ENCODE results near the gene FMR1.

The FMR1 gene

DNA sequence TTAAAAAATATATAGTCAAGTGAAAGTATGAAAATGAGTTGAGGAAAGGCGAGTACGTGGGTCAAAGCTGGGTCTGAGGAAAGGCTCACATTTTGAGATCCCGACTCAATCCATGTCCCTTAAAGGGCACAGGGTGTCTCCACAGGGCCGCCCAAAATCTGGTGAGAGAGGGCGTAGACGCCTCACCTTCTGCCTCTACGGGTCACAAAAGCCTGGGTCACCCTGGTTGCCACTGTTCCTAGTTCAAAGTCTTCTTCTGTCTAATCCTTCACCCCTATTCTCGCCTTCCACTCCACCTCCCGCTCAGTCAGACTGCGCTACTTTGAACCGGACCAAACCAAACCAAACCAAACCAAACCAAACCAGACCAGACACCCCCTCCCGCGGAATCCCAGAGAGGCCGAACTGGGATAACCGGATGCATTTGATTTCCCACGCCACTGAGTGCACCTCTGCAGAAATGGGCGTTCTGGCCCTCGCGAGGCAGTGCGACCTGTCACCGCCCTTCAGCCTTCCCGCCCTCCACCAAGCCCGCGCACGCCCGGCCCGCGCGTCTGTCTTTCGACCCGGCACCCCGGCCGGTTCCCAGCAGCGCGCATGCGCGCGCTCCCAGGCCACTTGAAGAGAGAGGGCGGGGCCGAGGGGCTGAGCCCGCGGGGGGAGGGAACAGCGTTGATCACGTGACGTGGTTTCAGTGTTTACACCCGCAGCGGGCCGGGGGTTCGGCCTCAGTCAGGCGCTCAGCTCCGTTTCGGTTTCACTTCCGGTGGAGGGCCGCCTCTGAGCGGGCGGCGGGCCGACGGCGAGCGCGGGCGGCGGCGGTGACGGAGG is at the start of gene FMR1:
TSS of gene FMR1 (plus strand) at position 728 of the 831 bp plus-strand sequence. CDS start 261 bp downstream, outside the sequence.
- peak; percentile 93 for DNase-seq

- DNase-seq = no peak
Measured at GRCh38 chrX:147875866-147876596, 35.7 kb upstream of the FMR1 start.

DNA sequence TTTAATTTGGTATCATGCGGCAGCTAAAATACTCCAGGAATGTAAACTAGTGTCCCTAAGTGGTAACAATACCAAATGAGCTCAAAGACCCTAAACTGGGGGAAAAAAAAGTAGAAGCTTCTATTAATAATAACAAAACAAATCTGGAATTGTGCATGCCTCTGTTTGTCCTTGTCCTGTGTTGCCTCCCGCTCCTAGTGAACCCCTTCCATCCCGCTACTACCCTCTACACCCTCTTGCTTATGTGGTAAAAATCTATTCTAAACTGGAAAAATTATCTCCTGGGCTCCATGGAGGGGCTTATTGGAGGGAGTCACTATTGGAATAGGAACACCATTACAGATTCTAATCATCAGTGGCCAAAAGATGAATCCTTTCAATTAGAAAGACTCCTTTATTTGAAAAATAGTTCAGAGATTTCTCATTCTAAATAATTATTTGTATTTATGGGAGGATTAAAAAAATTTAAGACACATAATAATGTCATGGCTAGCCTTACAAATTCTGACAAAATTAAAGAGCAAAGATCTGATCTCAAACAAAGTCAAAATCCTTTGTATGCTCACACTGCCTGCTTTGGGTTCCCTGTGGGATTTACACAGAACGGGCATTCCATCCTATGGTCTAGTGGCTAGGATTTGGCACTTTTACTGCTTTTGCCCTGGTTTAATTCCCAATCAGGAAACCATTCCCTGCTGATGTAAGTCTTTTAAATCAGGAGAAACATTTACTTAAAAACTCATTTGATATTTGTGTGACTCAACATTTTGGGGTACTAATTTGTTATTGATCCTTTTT is 34.7 kb upstream of the FMR1 start:
- no peak for DNase-seq

DNA sequence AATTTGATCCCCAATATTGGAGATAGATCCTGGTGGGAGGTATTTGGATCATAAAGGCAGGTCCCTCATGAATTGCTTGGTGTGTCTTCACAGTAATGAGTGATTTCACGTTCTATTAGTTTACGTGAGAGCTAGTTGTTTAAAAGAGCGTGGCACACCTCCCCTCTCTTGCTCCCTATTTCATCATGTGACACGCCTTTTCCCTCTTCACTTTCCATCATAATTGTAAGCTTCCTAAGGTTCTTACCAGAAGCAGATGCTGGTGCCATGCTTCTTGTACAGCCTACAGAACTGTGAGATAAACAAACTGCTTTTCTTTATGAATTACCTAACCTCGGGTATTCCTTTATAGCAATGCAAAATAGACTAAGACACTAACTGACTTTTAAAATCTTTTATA is 34.0 kb upstream of the FMR1 start:
- DNase-seq = no peak

DNA sequence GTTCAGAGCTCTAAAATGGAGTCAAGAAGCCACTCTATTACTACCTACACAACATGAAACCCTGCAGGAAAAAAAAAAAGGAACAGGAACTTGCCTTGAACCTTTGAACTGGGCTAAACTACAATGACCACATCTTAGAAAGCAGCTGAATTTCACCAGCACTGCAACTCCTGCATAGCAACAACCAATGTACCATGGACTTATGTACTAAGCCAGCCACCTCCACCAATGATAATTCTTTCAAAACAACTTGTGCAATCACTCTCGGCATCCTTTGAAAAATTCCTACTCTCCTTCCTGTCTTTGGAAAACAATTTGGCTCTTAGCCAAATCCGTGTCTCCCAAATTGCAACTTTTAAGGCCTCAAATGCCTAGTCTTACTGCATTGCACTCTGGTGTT is 26.8 kb upstream of the FMR1 start:
- DNase-seq = no peak

DNA sequence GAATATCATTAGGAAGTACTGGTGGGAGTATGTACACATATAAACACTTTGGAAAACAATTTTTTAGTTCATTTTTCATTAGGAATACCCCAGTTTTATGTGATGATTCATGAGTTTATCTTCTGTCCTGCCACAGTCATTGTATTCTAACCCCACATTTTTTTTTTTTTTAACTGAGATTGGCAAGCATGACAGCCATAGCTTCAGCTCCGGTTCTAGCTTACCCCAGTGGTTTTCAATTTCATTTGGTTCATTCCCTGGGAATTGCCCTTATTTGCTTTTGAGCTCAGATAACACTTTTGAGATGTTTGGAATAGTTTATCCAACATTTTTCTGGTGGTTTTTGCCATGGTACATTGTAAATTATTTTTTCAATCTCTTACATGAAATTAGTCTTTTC is 21.0 kb upstream of the FMR1 start:
- DNase-seq = no peak

DNA sequence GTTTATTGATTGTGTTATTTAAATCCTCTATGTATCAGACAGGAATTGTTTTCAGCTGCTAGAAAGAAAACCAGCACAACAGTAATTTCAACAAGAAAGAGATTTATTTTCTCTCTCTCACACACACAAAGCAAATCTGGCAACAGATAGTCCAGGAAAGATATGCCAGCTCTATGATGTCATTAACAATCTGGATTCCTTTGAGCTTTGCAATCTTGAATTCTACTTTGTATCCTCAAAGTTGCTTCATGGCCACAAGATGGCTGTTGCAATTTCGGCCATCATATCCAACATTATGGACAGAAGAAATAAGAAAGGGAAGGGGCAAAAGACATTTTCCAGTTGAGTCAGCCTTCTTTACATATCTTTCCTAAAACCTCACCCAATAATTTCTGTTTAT is 19.8 kb upstream of the FMR1 start:
- no peak for DNase-seq

- DNase-seq = no peak
Measured at GRCh38 chrX:147893741-147894140, 18.0 kb upstream of the FMR1 start.

DNA sequence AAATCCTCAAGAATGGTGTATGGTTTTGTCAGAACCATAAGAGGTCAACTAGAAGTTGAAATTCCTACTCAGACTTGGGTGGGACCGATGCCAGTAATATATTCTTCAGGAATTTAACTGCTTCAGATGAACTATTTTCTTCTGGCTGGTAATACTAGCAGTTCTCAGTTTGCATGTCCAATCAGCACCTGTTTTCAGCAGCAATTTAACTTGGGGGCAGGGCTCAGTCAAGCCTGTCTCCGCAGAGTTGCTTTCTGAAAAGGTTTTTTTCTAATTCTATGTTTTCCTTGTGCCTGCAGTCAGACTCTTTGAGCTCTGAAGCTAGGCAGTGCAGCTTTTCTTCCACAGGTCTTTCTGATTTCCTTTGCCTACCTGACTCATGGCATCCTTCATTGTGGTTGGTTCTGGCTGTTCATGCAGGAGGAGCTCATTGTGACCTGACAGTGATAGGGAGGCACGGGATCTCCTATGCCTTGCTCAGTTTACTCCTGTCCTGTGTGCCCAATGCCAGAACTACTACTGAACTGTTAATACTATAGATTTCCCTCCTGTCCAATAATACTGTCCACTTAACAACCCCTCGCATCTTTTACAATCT is 17.3 kb upstream of the FMR1 start:
- DNase-seq = no peak

GRCh38 chrX:147897117-147897516 is 14.6 kb upstream of the FMR1 start:
- DNase-seq = no peak

GRCh38 chrX:147898951-147899350 is 12.8 kb upstream of the FMR1 start:
- DNase-seq = no peak

- DNase-seq = no peak
Measured at GRCh38 chrX:147899379-147900114, 12.2 kb upstream of the FMR1 start.

GRCh38 chrX:147900349-147900748 is 11.4 kb upstream of the FMR1 start:
- DNase-seq = no peak

DNA sequence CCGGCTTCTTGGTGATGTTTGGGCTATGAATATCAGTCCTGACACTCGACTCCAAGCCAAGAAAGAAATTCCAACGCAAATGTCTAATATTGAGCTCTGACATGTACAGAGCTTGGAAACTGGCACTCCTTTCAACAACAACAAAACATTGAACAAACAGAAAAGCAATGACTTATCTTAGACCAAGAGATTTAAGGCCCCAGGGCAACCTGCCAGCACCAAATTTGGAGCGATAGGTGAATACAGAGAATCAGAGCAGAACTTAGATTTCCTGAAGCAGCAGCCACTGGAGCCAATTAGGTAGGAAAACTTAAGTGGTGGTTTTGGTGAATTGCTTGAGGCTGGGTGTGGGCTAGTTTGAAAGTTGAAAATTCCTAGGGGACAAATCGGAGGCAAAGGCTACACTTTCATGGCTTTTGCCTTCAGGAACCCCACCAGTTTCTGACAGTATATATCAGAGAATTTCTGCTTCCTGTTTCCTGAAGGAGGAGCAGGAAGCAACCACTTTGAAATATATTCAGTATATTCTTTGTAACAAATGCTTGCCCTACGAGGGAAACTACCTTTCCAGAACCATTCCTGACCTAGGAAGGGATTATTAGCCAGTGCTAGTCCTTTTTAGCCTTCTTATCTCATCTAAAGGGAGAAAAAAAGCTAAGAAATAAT is 10.1 kb upstream of the FMR1 start:
- no peak for DNase-seq

GRCh38 chrX:147902270-147902669 is 9.4 kb upstream of the FMR1 start:
- no peak for DNase-seq

- DNase-seq = no peak
Measured at GRCh38 chrX:147908106-147908505, 3.6 kb upstream of the FMR1 start.

DNA sequence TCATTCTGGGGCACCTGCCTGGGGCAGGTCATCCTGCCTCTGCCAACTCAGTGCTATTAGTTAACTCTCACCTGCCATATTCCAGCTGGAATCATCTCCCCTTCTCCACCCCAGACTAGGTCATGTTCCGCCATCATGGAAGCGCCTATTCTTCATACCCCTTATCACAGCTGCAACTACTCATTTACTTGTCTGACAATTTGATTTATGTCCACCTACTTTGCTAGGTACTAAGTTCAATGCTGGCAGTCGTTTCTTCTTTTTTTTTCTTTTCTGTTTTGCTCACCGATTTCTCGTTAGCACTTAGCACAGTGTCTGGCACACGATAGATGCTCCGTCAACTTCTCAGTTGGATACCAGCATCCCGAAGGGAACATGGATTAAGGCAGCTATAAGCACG is 1.1 kb upstream of the FMR1 start:
- DNase-seq = no peak

- DNase-seq = peak; percentile 50 to 55
Measured at GRCh38 chrX:147912093-147912801, 528 bp downstream of the FMR1 start.

DNA sequence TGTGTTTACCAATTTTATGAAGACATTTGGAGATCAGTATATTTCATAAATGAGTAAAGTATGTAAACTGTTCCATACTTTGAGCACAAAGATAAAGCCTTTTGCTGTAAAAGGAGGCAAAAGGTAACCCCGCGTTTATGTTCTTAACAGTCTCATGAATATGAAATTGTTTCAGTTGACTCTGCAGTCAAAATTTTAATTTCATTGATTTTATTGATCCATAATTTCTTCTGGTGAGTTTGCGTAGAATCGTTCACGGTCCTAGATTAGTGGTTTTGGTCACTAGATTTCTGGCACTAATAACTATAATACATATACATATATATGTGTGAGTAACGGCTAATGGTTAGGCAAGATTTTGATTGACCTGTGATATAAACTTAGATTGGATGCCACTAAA is 1.9 kb downstream of the FMR1 start:
- no peak for DNase-seq

DNA sequence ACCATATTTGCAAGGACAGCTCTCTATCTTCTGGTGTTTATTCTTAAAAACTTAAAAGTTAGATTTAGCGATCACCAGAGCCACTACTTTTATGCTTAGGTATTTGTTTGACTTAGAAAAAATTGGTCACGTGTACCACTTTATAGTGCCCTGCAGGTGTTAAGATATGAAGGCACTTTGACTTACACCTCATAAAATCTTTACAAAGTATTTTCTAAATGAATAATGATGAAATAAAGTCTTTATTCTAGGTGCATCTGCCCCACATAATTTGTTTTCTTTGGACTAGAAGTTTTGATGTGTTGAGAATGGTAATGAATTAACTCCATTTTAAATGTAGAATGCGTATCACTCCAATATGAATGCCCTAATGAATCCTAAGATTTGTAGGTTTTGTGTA is 2.9 kb downstream of the FMR1 start:
- DNase-seq = no peak

DNA sequence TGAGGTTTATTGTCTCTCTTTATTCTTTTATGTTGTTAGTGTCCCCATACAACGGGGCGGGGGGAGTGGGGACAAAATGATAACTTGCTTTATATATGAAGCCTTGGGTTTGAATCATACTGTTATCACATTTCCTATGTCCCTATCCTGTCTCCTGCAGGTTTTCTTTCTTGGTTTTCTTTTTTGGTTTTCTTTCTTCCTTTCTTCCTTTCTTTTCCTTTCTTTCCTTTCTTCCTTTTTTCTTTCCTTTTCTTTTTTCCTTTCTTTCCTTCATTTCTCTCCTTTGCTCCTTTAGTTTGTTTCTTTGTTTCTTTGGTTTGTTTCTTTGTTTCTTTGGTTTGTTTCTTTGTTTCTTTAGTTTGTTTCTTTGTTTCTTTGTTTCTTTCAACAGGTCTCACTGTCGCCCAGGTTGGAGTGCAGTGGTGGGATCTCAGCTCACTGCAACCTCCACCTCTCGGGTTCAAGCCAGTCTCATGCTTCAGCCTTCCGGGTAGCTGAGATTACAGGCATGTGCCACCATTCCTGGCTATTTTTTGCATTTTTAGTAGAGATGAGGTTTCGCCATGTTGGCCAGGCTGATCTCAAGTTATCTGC is 4.8 kb downstream of the FMR1 start:
- no peak for DNase-seq
